Stimulated activated CD4-positive, alpha-beta T cell treated with anti-CD3 and anti-CD28 coated beads, Interleukin-4, amount 100 ng/mL, for 1 hour (primary cell): ENCODE data around the gene POLR2A.

Experiments
- DNase-seq: peaks from one replicate; pipeline ENCODE4 v3.0.0-alpha.2; 2020

Gene POLR2A

DNA sequence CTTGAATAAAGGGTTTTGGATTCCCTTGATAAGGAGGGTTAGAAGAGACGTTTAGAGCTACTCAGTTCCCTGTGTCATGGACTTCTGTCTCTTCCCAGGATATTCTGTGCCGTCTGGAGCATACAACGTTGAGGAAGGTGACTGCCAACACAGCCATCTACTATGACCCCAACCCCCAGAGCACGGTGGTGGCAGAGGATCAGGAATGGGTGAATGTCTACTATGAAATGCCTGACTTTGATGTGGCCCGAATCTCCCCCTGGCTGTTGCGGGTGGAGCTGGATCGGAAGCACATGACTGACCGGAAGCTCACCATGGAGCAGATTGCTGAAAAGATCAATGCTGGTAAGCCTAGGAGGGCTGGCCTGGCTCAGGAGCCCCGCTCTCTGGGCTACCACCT, 24.7 kb downstream of the POLR2A start:
- no peak for DNase-seq

DNA sequence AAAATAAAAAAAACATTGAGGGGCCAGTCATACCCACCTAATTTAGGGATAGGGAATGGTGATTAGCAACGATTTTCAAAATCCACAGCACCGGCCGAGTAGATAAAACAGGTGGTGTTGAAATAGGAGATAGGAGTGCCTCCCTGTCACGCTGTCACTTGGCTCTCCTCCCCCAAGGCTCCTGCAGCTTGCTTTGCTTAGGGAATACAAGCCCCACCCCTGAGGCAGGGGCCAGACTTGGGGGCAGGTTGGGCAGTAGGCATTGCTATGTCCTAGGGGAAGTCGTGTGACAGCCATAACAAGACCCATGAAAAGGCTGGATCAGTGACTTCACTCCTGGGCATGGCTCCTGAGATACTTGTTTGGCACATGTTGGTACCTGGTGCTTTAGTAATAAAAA, 25.8 kb downstream of the POLR2A start:
- no peak for DNase-seq

DNA sequence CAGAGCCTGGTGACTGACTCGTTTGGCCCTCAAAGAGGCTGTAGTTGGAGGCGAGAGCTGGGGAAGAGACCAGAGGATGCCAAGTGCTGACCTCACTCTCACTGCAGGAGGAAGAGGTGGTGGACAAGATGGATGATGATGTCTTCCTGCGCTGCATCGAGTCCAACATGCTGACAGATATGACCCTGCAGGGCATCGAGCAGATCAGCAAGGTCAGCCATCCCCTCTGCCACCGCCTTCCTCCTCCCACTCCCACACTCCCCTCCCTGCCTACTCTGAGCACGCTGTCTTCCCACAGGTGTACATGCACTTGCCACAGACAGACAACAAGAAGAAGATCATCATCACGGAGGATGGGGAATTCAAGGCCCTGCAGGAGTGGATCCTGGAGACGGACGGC, 26.9 kb downstream of the POLR2A start:
- no peak for DNase-seq

- DNase-seq: no peak
These were observed 27.9 kb downstream of the POLR2A start for GRCh38 chr17:7512105-7512504.

GRCh38 chr17:7512824-7513540, 28.8 kb downstream of the POLR2A start:
- DNase-seq: no peak

- DNase-seq: no peak
These were observed 29.8 kb downstream of the POLR2A start for GRCh38 chr17:7513850-7514419.

DNA sequence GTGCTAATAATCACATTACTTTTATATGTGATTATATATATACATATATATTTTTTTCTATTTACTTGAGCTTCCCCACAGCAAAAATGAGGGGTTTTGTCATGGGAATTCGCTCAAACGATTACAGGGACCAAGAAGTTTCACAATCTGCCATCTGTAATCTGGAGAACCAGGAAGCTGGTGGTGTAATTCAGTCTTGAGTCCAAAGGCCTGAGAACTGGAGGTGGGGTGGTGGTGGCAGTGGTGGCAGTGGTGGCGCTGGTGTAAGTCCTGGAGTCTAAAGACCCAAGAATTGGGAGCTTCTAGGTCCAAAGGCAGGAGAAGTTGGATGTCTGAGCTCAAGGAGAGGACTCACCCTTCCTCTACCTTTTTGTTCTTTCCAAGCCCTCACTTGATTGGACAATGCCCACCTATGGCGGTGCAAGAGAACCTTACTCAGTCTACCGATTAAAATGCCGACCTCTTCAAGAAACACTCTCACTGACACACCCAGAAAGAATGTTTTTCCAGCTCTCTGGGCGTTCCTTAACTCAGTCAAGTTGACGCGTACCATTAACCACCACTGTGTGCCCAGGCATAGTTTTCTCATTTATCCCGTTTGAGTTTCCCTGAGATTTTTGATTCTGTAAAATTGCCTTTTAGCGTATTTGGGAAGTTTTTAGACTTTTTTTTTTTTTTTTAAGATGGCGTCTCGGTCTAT, 31.9 kb downstream of the POLR2A start:
- DNase-seq: no peak

DNA sequence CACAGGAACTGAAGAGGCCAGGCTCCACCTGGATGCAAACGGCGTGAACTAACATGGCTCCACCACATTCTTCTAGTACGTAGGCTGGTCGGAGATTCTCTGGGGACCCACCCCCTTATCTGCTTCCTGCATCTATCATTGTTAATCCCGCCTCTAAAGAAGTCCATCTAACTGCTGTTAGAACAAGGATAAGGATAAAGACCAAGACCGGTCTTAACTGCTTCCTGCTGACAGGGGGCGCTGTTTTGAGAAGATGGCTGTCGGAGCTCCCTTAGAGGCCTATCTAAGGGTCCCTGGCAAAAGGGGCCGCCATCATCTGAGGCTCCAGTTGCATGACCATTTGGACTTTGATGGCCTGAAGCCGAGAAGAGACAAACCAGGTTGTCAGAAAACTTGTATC, 38.9 kb downstream of the POLR2A start:
- peak; percentile 50 for DNase-seq

GRCh38 chr17:7528842-7529241, 44.7 kb downstream of the POLR2A start:
- no peak for DNase-seq

- no peak for DNase-seq
These were observed 46.1 kb downstream of the POLR2A start for GRCh38 chr17:7530023-7530900.

GRCh38 chr17:7538050-7538449, 53.9 kb downstream of the POLR2A start:
- no peak for DNase-seq

DNA sequence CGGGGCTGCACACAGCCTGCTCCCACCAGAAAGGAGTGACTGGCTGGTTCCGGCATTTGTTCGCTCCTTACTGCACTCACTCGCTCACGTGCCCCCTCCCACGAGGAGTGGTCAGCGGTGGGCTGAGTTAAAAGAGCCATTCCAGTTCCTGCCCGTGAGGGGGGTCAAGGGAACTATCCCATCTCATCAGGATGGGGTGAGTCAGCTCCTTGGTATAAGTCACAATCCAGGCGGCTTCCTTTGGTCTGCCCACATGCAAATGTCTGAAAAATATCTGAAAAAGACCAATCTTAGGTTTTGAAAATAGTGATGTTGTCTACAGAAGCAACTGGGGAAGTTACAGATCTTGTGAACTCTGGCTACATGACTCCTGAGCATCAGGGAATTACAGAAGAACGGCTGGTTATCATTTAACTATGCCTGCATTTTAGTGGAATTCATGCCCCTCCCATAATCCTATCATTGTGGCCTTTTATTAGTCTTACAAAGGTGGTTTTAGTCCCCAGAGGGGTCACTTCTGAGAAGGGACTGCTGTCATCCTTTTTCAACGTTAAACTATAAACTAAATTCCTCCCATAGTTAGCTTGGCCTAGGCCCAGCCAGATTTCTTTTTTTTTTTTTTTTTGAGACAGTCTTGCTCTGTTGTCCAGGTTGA, 54.9 kb downstream of the POLR2A start:
- no peak for DNase-seq

DNA sequence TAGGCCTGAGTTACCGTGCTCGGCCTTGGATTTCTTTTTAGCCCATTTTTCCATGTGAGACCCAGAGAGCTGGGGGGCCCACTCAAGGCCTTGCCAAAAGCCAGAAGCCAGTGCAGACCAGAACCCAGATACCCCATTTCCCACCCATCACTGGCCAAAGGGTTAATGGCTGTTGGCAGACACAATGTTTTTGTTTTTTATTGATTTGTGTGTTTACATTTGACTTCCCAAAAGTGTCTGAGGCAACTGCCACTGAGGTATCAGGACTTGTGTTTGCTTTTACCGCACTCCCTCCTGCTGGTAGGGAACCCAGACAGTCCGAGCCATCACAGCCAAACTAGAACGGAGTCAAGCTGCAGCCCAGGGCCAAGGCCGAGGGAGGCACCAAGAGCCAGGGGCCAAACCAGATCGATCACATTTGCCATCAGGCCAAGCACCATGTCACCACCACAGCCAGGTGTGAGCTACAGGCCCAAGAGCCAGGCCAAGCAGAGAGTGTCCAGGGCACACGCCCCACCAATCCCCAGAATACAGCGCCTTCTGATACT, 57.0 kb downstream of the POLR2A start:
- no peak for DNase-seq

DNA sequence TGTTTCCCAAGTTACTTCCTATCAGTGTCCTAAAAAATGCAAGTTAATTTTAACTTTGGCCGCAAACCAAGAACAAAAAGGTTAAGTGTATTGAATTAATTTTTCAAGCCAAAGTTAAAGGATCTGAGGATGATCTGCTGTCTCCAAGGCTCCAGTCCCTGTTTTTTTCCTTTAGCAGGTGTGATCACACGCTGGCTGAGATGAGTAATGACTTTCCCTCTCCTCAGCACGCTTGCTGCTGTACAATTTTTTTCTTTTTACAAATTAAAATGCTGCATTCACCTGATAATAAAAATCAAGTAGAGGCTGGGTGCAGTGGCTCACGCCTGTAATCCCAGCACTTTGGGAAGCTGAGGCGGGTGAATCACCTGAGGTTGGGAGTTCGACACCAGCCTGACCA, 60.7 kb downstream of the POLR2A start:
- no peak for DNase-seq

GRCh38 chr17:7548585-7549400, 64.6 kb downstream of the POLR2A start, which contains the start of gene TNFSF12:
Gene TNFSF12 (plus strand): TSS chr17:7549058. CDS start chr17:7549154, 96 bp downstream.
- peak; percentile 60 for DNase-seq
